A673 (cell line): ENCODE measurements around the gene FHIT. TPM values are rescaled to one million over a fixed set of nuclear protein-coding genes. Genes with fewer than 3 reads are reported as not detected.
A peak's percentile ranks its signal among the peaks of the same experiment; 100 is the strongest.

Experiments
- BruUV-seq: library from RNA; stranded (reverse); fragments of 400-500 nt; replicated peaks from 2 replicates; lab custom pipeline; 2021; lab: Mats Ljungman, UMichigan
- CTCF ChIA-PET: fragments of 300-600 bp; sonication (Branson Sonifier 250); formaldehyde crosslinking; loops from one replicate; lab custom pipeline; 2022; ENCODE audit warnings: antibody characterized with exemption; lab: Charles Lee
- POLR2A ChIA-PET: fragments of 300-600 bp; sonication (Branson Sonifier 250); formaldehyde crosslinking; loops from one replicate; lab custom pipeline; 2022; ENCODE audit warnings: antibody characterized with exemption; ENCODE audit not compliant: low non-redundant PET; lab: Charles Lee
- DNase-seq: peaks from one replicate; pipeline ENCODE4 v3.0.0-alpha.2; 2015; ENCODE audit warnings: low spot score
- H3K27ac ChIP-seq: fragments of 200-600 bp; sonication (generic); 2 replicates; pipeline ENCODE4 v1.5.1; 2016; ENCODE audit warnings: mixed run types, low read depth, mild to moderate bottlenecking, mixed read lengths, antibody characterized with exemption, low read length; ENCODE audit not compliant: poor library complexity, severe bottlenecking
- H3K27me3 ChIP-seq: fragments of 200-600 bp; sonication (generic); replicated peaks from 2 replicates; pipeline ENCODE4 v1.6.1; 2017; ENCODE audit warnings: mixed run types, low read depth, mild to moderate bottlenecking, mixed read lengths, antibody characterized with exemption, low read length; ENCODE audit not compliant: insufficient read depth, poor library complexity
- H3K36me3 ChIP-seq: fragments of 200-600 bp; sonication (generic); 2 replicates; pipeline ENCODE4 v1.6.1; 2016; ENCODE audit warnings: mixed run types, mild to moderate bottlenecking, mixed read lengths, antibody characterized with exemption, low read length; ENCODE audit not compliant: insufficient read depth, poor library complexity, severe bottlenecking
- H3K4me1 ChIP-seq: fragments of 200-600 bp; sonication (generic); 2 replicates; pipeline ENCODE4 v1.6.1; 2017; ENCODE audit warnings: mixed run types, mild to moderate bottlenecking, mixed read lengths, antibody characterized with exemption, low read length; ENCODE audit not compliant: insufficient read depth, poor library complexity, severe bottlenecking
- H3K4me3 ChIP-seq: fragments of 200-600 bp; sonication (generic); 2 replicates; pipeline ENCODE4 v1.5.1; 2016; ENCODE audit warnings: low read depth, mixed run types, mild to moderate bottlenecking, mixed read lengths, low read length; ENCODE audit not compliant: poor library complexity, severe bottlenecking
- H3K9me3 ChIP-seq: fragments of 200-600 bp; sonication (generic); 2 replicates; pipeline ENCODE4 v1.6.1; 2016; ENCODE audit warnings: mixed run types, low read depth, mild to moderate bottlenecking, mixed read lengths, antibody characterized with exemption, low read length; ENCODE audit not compliant: poor library complexity, severe bottlenecking
- EZH2 ChIP-seq: fragments of 200-600 bp; sonication (generic); IDR thresholded peaks from 2 replicates; pipeline ENCODE4 v1.6.1; 2017; ENCODE audit warnings: borderline replicate concordance, low read depth, mild to moderate bottlenecking, mixed read lengths, antibody characterized with exemption, low read length; ENCODE audit not compliant: poor library complexity, severe bottlenecking
- intact Hi-C: fragments of 100-400 bp; cut with micrococcal nuclease; formaldehyde crosslinking; loops from one replicate; pipeline ENCODE4 v1.10.0; 2022; ENCODE audit not compliant: unreplicated experiment
- total RNA-seq: library from RNA; stranded (reverse); gene quantifications from 2 replicates; pipeline ENCODE4 v1.2.3, GENCODE V29; 2021
- TF ChIP-seq, protein P1 (sequence below): fragments of 300-800, 200-600 bp; sonication (generic); conservative IDR thresholded peaks from 2 replicates; pipeline ENCODE4 v1.5.1; 2017; ENCODE audit warnings: low read depth, mild to moderate bottlenecking, antibody characterized with exemption, low read length, moderate library complexity, mixed read lengths

FHIT gene
- total RNA-seq, 1 experiment from 2014 or later = not detected

DNA sequence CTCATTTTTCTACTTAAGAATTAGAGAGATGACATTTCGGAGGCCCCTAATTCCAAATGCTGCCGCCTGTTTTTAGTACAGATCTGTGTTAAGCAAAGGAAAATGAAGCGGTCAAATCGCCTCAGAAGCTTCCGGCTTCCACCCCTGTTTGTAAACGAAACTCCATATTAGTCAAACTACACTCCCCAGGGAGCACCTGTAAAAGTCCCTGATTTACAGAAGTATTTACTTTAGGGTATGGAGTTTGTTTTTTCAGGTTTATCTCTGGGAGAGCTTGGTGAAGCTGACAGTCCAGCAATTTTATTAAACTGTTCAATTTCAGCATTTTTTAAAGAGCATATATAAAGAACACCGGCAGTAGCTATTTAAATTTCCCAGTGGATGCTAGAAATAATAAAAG lies 319.8 kb downstream of the FHIT start:
- DNase-seq = no peak
- Histone ChIP-seq H3K4me1 (no peaks in the 10 kb centered on the region), H3K36me3 (no peaks in the 10 kb centered on the region), H3K27me3 (no peaks in the 10 kb centered on the region), H3K4me3 (no peak overlapping the region), H3K27ac (no peak overlapping the region), H3K9me3 (no peaks in the 10 kb centered on the region)
- intact Hi-C loops = no loop called here
- TF ChIP-seq, protein P1, sequence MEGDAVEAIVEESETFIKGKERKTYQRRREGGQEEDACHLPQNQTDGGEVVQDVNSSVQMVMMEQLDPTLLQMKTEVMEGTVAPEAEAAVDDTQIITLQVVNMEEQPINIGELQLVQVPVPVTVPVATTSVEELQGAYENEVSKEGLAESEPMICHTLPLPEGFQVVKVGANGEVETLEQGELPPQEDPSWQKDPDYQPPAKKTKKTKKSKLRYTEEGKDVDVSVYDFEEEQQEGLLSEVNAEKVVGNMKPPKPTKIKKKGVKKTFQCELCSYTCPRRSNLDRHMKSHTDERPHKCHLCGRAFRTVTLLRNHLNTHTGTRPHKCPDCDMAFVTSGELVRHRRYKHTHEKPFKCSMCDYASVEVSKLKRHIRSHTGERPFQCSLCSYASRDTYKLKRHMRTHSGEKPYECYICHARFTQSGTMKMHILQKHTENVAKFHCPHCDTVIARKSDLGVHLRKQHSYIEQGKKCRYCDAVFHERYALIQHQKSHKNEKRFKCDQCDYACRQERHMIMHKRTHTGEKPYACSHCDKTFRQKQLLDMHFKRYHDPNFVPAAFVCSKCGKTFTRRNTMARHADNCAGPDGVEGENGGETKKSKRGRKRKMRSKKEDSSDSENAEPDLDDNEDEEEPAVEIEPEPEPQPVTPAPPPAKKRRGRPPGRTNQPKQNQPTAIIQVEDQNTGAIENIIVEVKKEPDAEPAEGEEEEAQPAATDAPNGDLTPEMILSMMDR = no peak
- TF ChIP-seq EZH2 = no peak
- ChIA-PET CTCF (no interaction called here), POLR2A (no interaction called here)
- BruUV-seq = no TSS peak

DNA sequence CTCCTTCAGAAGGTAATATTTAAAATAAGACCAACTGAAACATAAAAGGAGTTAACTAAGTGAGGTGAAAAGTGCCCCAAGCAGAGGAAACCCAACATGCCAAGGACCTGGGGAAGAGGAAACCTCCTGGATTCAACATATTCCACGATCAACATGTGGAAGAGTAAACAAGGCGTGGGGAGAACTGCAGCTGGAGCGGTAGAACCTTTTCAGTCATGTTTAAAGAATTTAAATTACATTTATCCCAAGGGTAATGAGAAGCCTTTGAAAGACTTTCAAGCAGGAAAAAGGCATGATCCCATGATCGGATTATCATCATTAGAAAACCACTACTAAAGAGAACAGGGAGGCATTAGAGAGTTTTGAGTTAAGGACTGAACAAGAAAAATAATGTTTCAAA lies 330.7 kb downstream of the FHIT start:
- H3K27me3 ChIP-seq = no peaks in the 10 kb centered on the region
- H3K9me3 ChIP-seq = no peaks in the 10 kb centered on the region
- ChIA-PET POLR2A (no interaction called here), CTCF (no interaction called here)
- intact Hi-C loops = no loop called here
- H3K36me3 ChIP-seq = no peaks in the 10 kb centered on the region
- DNase-seq = peak; percentile 0
- no peak overlapping the region for H3K4me3 ChIP-seq
- H3K27ac ChIP-seq = no peak overlapping the region
- no peaks in the 10 kb centered on the region for H3K4me1 ChIP-seq
- no peak for TF ChIP-seq EZH2
- TF ChIP-seq, protein P1 = no peak
- BruUV-seq = no TSS peak

DNA sequence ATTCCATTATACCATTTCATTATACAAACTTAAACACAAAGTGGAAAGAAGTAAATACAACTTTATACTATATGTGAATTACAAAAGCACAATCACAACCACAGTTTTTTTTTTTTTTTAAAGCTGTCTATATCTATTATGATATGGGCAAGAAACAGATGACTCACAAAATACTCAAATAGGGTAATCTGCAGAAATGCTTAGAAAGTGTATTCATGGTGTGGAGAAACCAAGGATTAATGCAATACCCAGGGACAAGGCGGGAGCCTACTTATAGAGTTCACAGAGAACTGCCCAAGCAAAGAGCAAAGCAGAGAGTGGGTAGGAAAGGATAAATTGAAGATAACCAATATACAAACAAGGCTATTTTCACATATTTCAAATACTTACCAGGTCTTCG lies 332.0 kb downstream of the FHIT start:
- H3K36me3 ChIP-seq = no peaks in the 10 kb centered on the region
- CTCF ChIA-PET = no interaction called here
- H3K27me3 ChIP-seq = no peaks in the 10 kb centered on the region
- no peaks in the 10 kb centered on the region for H3K4me1 ChIP-seq
- POLR2A ChIA-PET = no interaction called here
- TF ChIP-seq, protein P1 = no peak
- TF ChIP-seq EZH2 = no peak
- no TSS peak for BruUV-seq
- H3K27ac ChIP-seq = no peak overlapping the region
- no peak for DNase-seq
- no peak overlapping the region for H3K4me3 ChIP-seq
- intact Hi-C loops = no loop called here
- no peaks in the 10 kb centered on the region for H3K9me3 ChIP-seq
